Measurements from ENCODE around the gene ZDHHC18. TPM values are rescaled to one million over a fixed set of nuclear protein-coding genes. Genes with fewer than 3 reads are reported as not detected.

Gene ZDHHC18
- total RNA-seq, 1 donor from 2014 or later = 24.2 TPM

- DNase-seq (ENCODE audit: extremely low spot score, unreplicated experiment) = no peak
- Mint-ChIP-seq H3K36me3 (ENCODE audit: unreplicated experiment) (peaks cover 36% of the 10 kb centered on the region), H3K27me3 (ENCODE audit: unreplicated experiment) (no peaks in the 10 kb centered on the region), H3K27ac (ENCODE audit: unreplicated experiment) (peak overlapping the region; percentile 27), H3K9me3 (ENCODE audit: unreplicated experiment) (no peaks in the 10 kb centered on the region), H3K4me3 (ENCODE audit: unreplicated experiment) (no peak overlapping the region), H3K4me1 (ENCODE audit: unreplicated experiment) (peaks cover 61% of the 10 kb centered on the region)
- TF ChIP-seq CTCF (IDR thresholded peaks at IDR 0.05) = no peak
Observed at GRCh38 chr1:26782521-26783212, 43.8 kb upstream of the ZDHHC18 start.

DNA sequence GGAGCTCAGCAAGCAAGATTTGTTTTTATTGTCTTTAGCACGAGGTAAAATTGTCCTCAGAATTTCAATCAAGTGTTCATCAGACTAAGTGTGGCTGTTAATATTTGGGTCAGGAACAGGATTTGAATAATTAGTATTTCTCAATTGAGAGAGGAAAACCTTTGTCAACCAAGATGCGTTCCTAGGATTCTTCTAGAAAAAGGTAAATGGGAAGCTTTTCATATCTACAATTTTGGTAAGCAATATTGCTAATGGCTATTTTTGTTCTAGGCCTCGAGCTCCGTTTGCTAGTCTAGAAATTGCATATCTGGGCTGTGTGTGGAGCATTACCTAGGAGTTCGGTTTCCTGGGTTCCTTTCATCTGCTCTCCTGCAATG is 42.9 kb upstream of the ZDHHC18 start:
- Mint-ChIP-seq H3K27me3 (ENCODE audit: unreplicated experiment) (no peaks in the 10 kb centered on the region), H3K4me1 (ENCODE audit: unreplicated experiment) (peaks cover 64% of the 10 kb centered on the region), H3K4me3 (ENCODE audit: unreplicated experiment) (no peak overlapping the region), H3K9me3 (ENCODE audit: unreplicated experiment) (no peaks in the 10 kb centered on the region), H3K27ac (ENCODE audit: unreplicated experiment) (peak overlapping the region; percentile 100), H3K36me3 (ENCODE audit: unreplicated experiment) (peaks cover 29% of the 10 kb centered on the region)
- TF ChIP-seq CTCF (IDR thresholded peaks at IDR 0.05) = no peak
- DNase-seq (ENCODE audit: extremely low spot score, unreplicated experiment) = no peak

- peaks cover 24% of the 10 kb centered on the region for H3K36me3 Mint-ChIP-seq (ENCODE audit: unreplicated experiment)
- no peak for TF ChIP-seq CTCF (IDR thresholded peaks at IDR 0.05)
- no peaks in the 10 kb centered on the region for H3K27me3 Mint-ChIP-seq (ENCODE audit: unreplicated experiment)
- no peaks in the 10 kb centered on the region for H3K9me3 Mint-ChIP-seq (ENCODE audit: unreplicated experiment)
- no peak overlapping the region for H3K4me3 Mint-ChIP-seq (ENCODE audit: unreplicated experiment)
- no peak for DNase-seq (ENCODE audit: extremely low spot score, unreplicated experiment)
- peaks cover 70% of the 10 kb centered on the region for H3K4me1 Mint-ChIP-seq (ENCODE audit: unreplicated experiment)
- peak overlapping the region; percentile 100 for H3K27ac Mint-ChIP-seq (ENCODE audit: unreplicated experiment)
Observed at GRCh38 chr1:26784023-26784871, 42.2 kb upstream of the ZDHHC18 start.

DNA sequence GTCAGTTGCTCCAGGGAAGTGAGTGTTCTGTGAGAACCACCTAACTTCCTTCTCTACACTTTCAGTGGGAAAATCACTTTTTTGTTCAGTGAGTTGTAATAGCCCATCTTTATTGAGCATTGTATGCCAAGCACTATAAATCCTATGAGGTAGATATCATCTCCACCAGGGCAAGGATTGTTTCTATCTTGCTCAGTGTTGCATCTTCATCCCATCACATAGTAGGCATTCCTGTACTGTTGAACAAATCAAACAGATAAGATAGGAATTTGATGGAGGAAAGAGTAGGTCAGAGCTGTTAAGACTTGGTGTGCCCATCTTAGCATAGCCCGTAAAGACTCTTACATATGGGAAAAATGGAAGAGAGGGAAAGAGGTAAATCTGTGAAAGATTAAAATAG is 41.6 kb upstream of the ZDHHC18 start:
- no peaks in the 10 kb centered on the region for H3K27me3 Mint-ChIP-seq (ENCODE audit: unreplicated experiment)
- H3K4me3 Mint-ChIP-seq (ENCODE audit: unreplicated experiment) = no peak overlapping the region
- no peaks in the 10 kb centered on the region for H3K9me3 Mint-ChIP-seq (ENCODE audit: unreplicated experiment)
- peaks cover 76% of the 10 kb centered on the region for H3K4me1 Mint-ChIP-seq (ENCODE audit: unreplicated experiment)
- peak overlapping the region; percentile 100 for H3K27ac Mint-ChIP-seq (ENCODE audit: unreplicated experiment)
- DNase-seq (ENCODE audit: extremely low spot score, unreplicated experiment) = no peak
- TF ChIP-seq CTCF (IDR thresholded peaks at IDR 0.05) = no peak
- H3K36me3 Mint-ChIP-seq (ENCODE audit: unreplicated experiment) = peaks cover 19% of the 10 kb centered on the region
